HUES6 (cell line): ENCODE results near the gene OR2L5.

Source experiments
- H3K27ac ChIP-seq: 2 replicates; pipeline ENCODE4 v1.7.0; 2013; ENCODE audit warnings: low read depth, mild to moderate bottlenecking, low read length, inconsistent platforms
- H3K27me3 ChIP-seq: 2 replicates; pipeline ENCODE4 v1.6.1; 2013; ENCODE audit warnings: low read length; ENCODE audit not compliant: control insufficient read depth, insufficient read depth
- H3K36me3 ChIP-seq: 2 replicates; pipeline ENCODE4 v1.6.1; 2013; ENCODE audit warnings: low read length; ENCODE audit not compliant: control insufficient read depth, insufficient read depth
- H3K4me1 ChIP-seq: 2 replicates; pipeline ENCODE4 v1.6.1; 2013; ENCODE audit warnings: low read length; ENCODE audit not compliant: control insufficient read depth, insufficient read depth
- H3K4me3 ChIP-seq: 2 replicates; pipeline ENCODE4 v1.5.1; 2013; ENCODE audit warnings: low read depth, low read length
- H3K9ac ChIP-seq: one replicate; pipeline ENCODE4 v1.6.1; 2013; ENCODE audit warnings: mild to moderate bottlenecking, low read length
- H3K9me3 ChIP-seq: 2 replicates; pipeline ENCODE4 v1.6.1; 2013; ENCODE audit warnings: low read depth, low read length; ENCODE audit not compliant: control insufficient read depth, insufficient read depth

Gene OR2L5, protein sequence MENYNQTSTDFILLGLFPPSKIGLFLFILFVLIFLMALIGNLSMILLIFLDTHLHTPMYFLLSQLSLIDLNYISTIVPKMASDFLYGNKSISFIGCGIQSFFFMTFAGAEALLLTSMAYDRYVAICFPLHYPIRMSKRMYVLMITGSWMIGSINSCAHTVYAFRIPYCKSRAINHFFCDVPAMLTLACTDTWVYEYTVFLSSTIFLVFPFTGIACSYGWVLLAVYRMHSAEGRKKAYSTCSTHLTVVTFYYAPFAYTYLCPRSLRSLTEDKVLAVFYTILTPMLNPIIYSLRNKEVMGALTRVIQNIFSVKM

GRCh38 chr1:248013229-248013710, at the start of gene OR2L5:
Gene OR2L5, plus strand, starts transcription at chr1:248013660. Its CDS starts 8,288 bp downstream, at chr1:248021948.
- H3K27me3 ChIP-seq: no peaks in the 10 kb centered on the region
- no peak within 1 kb of the TSS for H3K27ac ChIP-seq
- peaks cover 27% of the 10 kb centered on the region; the same call in 1 of the 2 replicates for H3K9me3 ChIP-seq
- no peak within 1 kb of the TSS for H3K4me3 ChIP-seq
- H3K9ac ChIP-seq: no peak within 1 kb of the TSS
- H3K36me3 ChIP-seq: no peaks in the 10 kb centered on the region
- H3K4me1 ChIP-seq: no peaks in the 10 kb centered on the region

- Histone ChIP-seq H3K4me3 (no peak within 1 kb of the TSS), H3K9ac (no peak within 1 kb of the TSS), H3K4me1 (no peaks in the 10 kb centered on the region), H3K9me3 (peaks cover 26% of the 10 kb centered on the region; the same call in 1 of the 2 replicates), H3K27me3 (no peaks in the 10 kb centered on the region), H3K27ac (no peak within 1 kb of the TSS), H3K36me3 (no peaks in the 10 kb centered on the region)
Observed at GRCh38 chr1:247964933-247965332, 48.5 kb upstream of the OR2L5 start, which contains the start of gene OR2AK2. Gene OR2AK2, plus strand, starts transcription at chr1:247965233. Its CDS starts 144 bp downstream, at chr1:247965377.

DNA sequence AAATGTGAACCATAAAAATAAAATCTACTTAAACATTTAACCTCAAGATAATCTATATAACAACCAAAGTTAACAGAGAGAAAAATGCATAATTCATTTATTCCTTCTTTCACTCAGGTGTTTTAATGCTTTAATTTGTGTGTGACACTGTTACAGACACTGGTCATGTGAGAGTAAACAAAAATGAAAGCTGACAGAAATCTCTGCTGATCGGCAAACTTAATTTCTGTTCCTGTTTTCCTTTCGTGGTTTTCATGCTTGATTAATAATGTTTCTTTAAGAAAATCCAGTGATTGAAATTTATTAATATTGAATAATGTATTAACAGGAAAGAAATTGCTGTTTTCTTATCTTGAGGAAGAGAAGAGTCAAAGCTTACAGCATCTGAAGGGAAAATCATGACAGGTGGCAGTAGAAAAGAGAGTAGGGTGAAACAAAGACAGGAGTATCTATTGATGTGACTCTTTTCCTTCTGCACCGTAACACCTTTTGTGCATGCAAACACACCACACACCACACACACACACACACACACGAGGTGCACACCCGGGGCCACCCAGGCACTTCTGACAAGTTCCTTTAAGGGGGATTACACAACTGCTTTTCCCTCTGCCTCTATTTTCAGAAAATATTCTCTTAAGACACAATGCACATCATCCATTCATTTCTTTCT, 46.8 kb upstream of the OR2L5 start:
- no peaks in the 10 kb centered on the region for H3K27me3 ChIP-seq
- H3K9ac ChIP-seq: no peak overlapping the region
- H3K4me1 ChIP-seq: no peaks in the 10 kb centered on the region
- peaks cover 25% of the 10 kb centered on the region; the same call in 1 of the 2 replicates for H3K9me3 ChIP-seq
- H3K27ac ChIP-seq: no peak overlapping the region
- H3K36me3 ChIP-seq: no peaks in the 10 kb centered on the region
- no peak overlapping the region for H3K4me3 ChIP-seq

DNA sequence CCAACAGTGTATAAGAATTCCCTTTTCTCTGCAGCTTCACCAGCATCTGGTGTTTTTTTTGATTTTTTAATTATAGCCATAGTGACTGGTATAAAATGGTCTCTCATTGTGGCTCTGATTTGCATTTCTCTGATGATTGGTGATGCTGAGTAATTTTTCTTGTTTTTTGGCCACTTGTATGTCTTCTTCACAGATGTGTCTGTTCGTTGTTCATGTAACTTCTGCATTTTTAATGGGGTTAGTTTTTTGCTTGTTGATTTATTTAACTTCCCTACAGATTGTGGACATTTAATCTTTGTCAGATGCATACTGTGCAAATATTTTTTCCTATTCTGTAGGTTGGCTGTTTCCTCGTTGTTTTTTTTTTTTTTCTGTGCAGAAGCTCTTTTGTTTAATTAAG, 20.5 kb upstream of the OR2L5 start:
- Histone ChIP-seq H3K36me3 (no peaks in the 10 kb centered on the region), H3K9me3 (peaks cover 43% of the 10 kb centered on the region; the same call in 1 of the 2 replicates), H3K9ac (no peak overlapping the region), H3K27ac (no peak overlapping the region), H3K27me3 (no peaks in the 10 kb centered on the region), H3K4me1 (no peaks in the 10 kb centered on the region), H3K4me3 (no peak overlapping the region)

GRCh38 chr1:247998811-247999210, 14.6 kb upstream of the OR2L5 start:
- H3K27me3 ChIP-seq: no peaks in the 10 kb centered on the region
- H3K9ac ChIP-seq: no peak overlapping the region
- H3K9me3 ChIP-seq: peaks cover 31% of the 10 kb centered on the region; the same call in 1 of the 2 replicates
- no peaks in the 10 kb centered on the region for H3K36me3 ChIP-seq
- no peak overlapping the region for H3K4me3 ChIP-seq
- no peak overlapping the region for H3K27ac ChIP-seq
- no peaks in the 10 kb centered on the region for H3K4me1 ChIP-seq

- H3K36me3 ChIP-seq: no peaks in the 10 kb centered on the region
Observed at GRCh38 chr1:248000169-248000568, 13.3 kb upstream of the OR2L5 start.

DNA sequence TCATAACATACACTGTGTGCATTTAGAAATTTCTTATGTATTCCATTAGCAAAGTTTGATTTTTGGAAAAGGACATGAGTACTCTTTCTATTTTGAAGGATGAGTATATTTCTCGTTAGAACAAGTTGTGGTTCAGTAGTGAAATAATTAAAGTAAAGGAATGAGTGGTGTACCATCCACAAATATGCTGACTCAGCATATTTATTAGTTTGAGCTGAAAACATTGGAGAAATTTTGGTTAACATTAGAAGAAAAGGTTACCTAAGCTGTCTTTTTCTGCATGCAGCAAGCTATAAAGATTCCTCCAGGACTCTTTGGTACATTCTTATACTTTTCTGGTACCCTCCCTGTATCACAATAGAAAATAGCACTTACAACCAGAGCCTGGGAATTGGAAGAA, 5.7 kb upstream of the OR2L5 start:
- H3K4me1 ChIP-seq: no peaks in the 10 kb centered on the region
- peaks cover 35% of the 10 kb centered on the region; the same call in 1 of the 2 replicates for H3K9me3 ChIP-seq
- H3K36me3 ChIP-seq: no peaks in the 10 kb centered on the region
- H3K27ac ChIP-seq: no peak overlapping the region
- no peak overlapping the region for H3K9ac ChIP-seq
- H3K27me3 ChIP-seq: no peaks in the 10 kb centered on the region
- no peak overlapping the region for H3K4me3 ChIP-seq

More at GRCh38 chr1:248000169-248000568, 13.3 kb upstream of the OR2L5 start:
- Histone ChIP-seq H3K4me1 (no peaks in the 10 kb centered on the region), H3K4me3 (no peak overlapping the region), H3K9me3 (peaks cover 28% of the 10 kb centered on the region; the same call in 1 of the 2 replicates), H3K27ac (no peak overlapping the region), H3K9ac (no peak overlapping the region), H3K27me3 (no peaks in the 10 kb centered on the region)

DNA sequence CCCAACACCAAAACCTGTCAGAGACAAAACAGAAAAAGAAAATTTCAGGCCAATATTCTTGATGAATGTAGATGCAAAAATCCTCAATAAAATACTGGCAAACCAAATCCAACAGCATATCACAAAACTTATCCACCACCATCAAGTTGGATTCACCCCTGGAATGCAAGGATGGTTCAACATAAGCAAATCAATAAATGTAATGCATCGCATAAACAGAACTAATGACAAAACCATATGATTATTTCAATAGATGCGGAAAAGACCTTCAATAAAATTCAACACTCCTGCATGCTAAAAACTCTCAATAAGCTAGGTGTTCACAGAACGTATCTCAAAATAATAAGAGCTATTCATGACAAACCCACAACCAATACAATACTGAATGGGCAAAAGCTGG, 3.8 kb upstream of the OR2L5 start:
- H3K9me3 ChIP-seq: peaks cover 30% of the 10 kb centered on the region; the same call in 1 of the 2 replicates
- H3K4me3 ChIP-seq: no peak overlapping the region
- no peak overlapping the region for H3K27ac ChIP-seq
- H3K36me3 ChIP-seq: no peaks in the 10 kb centered on the region
- H3K27me3 ChIP-seq: no peaks in the 10 kb centered on the region
- no peak overlapping the region for H3K9ac ChIP-seq
- H3K4me1 ChIP-seq: no peaks in the 10 kb centered on the region

- H3K4me3 ChIP-seq: no peak overlapping the region
- H3K9me3 ChIP-seq: peaks cover 29% of the 10 kb centered on the region; the same call in 1 of the 2 replicates
- H3K4me1 ChIP-seq: no peaks in the 10 kb centered on the region
Observed at GRCh38 chr1:248015803-248016202, 2.3 kb downstream of the OR2L5 start.

DNA sequence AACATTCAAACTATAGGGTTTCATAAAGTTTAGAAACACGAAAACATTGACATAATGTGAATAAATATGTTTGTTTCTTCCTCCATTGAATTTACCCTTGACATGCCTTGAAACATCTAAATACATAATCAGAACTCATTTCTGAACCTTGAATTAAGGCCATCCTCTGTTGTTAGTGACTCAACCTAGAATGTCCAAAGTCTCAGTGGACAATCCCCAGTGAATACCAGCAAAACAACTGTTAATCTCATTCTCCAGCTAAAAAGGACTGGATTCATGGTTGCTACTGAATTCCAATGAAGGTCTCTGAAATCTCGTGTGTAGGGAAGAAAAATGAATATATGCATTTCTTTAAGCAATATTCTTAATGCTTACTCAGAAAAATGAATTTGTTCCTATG, 16.3 kb downstream of the OR2L5 start, which contains the start of gene OR2L2:
Gene OR2L2, plus strand, starts transcription at position 301 of the 400 bp plus-strand sequence. CDS start 8,198 bp downstream, outside the sequence.
- no peak within 1 kb of the TSS for H3K9ac ChIP-seq
- no peaks in the 10 kb centered on the region for H3K27me3 ChIP-seq
- H3K4me1 ChIP-seq: no peaks in the 10 kb centered on the region
- no peak within 1 kb of the TSS for H3K27ac ChIP-seq
- H3K9me3 ChIP-seq: peaks cover 39% of the 10 kb centered on the region
- H3K4me3 ChIP-seq: no peak within 1 kb of the TSS
- no peaks in the 10 kb centered on the region for H3K36me3 ChIP-seq

More at GRCh38 chr1:248015803-248016202, 2.3 kb downstream of the OR2L5 start:
- Histone ChIP-seq H3K27me3 (no peaks in the 10 kb centered on the region), H3K36me3 (no peaks in the 10 kb centered on the region), H3K9ac (no peak overlapping the region), H3K27ac (no peak overlapping the region)

- Histone ChIP-seq H3K36me3 (no peaks in the 10 kb centered on the region), H3K27me3 (no peaks in the 10 kb centered on the region), H3K4me3 (no peak overlapping the region), H3K9ac (no peak overlapping the region), H3K27ac (no peak overlapping the region), H3K9me3 (peaks cover 30% of the 10 kb centered on the region; the same call in 1 of the 2 replicates), H3K4me1 (no peaks in the 10 kb centered on the region)
Observed at GRCh38 chr1:248045209-248045608, 31.7 kb downstream of the OR2L5 start.
